Stimulated activated CD4-positive, alpha-beta T cell treated with anti-CD3 and anti-CD28 coated beads, Interleukin-1b, Interleukin-23, amount 100 ng/mL, for 1 hour (primary cell): Measurements from ENCODE around the gene SYT8.
"Not testable (repeated sequence)": the region's sequence is repeated elsewhere in the genome, so short reads cannot be mapped to it uniquely, and the experiment has no call there.

Experiments used
- DNase-seq, 2 donors: peaks; one replicate each; pipeline ENCODE4 v3.0.0-alpha.2; 2020; ENCODE audit warnings: low read depth in 2 of 2

Gene SYT8

GRCh38 chr11:1834779-1835670 lies at the start of gene SYT8:
TSS of gene SYT8 (plus strand) at chr11:1834990. CDS start at chr11:1835106, 116 bp downstream.
- no peak for DNase-seq

- no peak for DNase-seq
These were observed 48.9 kb upstream of the SYT8 start for GRCh38 chr11:1785749-1786413.

GRCh38 chr11:1786466-1786865 lies 48.3 kb upstream of the SYT8 start:
- no peak for DNase-seq

- no peak for DNase-seq
These were observed 42.9 kb upstream of the SYT8 start for GRCh38 chr11:1791912-1792311.

GRCh38 chr11:1792461-1792860 lies 42.3 kb upstream of the SYT8 start:
- DNase-seq: no peak

GRCh38 chr11:1793081-1793480 lies 41.7 kb upstream of the SYT8 start:
- no peak for DNase-seq

- DNase-seq: no peak
These were observed 38.3 kb upstream of the SYT8 start for GRCh38 chr11:1796413-1797011.

- no peak for DNase-seq
These were observed 37.2 kb upstream of the SYT8 start for GRCh38 chr11:1797391-1798125.

- DNase-seq: no peak
These were observed 31.5 kb upstream of the SYT8 start for GRCh38 chr11:1803246-1803645.

GRCh38 chr11:1803835-1804519 lies 30.8 kb upstream of the SYT8 start:
- DNase-seq: not testable (repeated sequence)

- DNase-seq: no peak
These were observed 29.3 kb upstream of the SYT8 start for GRCh38 chr11:1805525-1805924.

GRCh38 chr11:1807264-1807995 lies 27.4 kb upstream of the SYT8 start:
- DNase-seq: no peak

- DNase-seq: no peak
These were observed 24.0 kb upstream of the SYT8 start for GRCh38 chr11:1810761-1811160.

- DNase-seq: no peak
These were observed 22.5 kb upstream of the SYT8 start for GRCh38 chr11:1812274-1812673.

- DNase-seq: no peak
These were observed 22.0 kb upstream of the SYT8 start for GRCh38 chr11:1812801-1813200.

GRCh38 chr11:1813356-1813755 lies 21.4 kb upstream of the SYT8 start:
- DNase-seq: not testable (repeated sequence)

- no peak for DNase-seq
These were observed 20.1 kb upstream of the SYT8 start for GRCh38 chr11:1814691-1815090.

GRCh38 chr11:1815311-1815710 lies 19.5 kb upstream of the SYT8 start:
- DNase-seq: no peak

- DNase-seq: no peak
These were observed 19.0 kb upstream of the SYT8 start for GRCh38 chr11:1815751-1816150.

- no peak for DNase-seq
These were observed 17.8 kb upstream of the SYT8 start for GRCh38 chr11:1817000-1817399.

GRCh38 chr11:1817511-1817910 lies 17.3 kb upstream of the SYT8 start:
- DNase-seq: no peak
